ENCODE data around the gene SLC27A5.
"Not testable (repeated sequence)": the region's sequence is repeated elsewhere in the genome, so short reads cannot be mapped to it uniquely, and the experiment has no call there.

- TF ChIP-seq RAD21 (IDR thresholded peaks at IDR 0.05; ENCODE audit: low read length); POLR2A (IDR thresholded peaks at IDR 0.05; ENCODE audit: low read depth, low read length); MAZ (IDR thresholded peaks at IDR 0.05; ENCODE audit: borderline replicate concordance, low read depth, low read length); RFX5 (IDR thresholded peaks at IDR 0.05; ENCODE audit: low read depth, low read length); MXI1 (IDR thresholded peaks at IDR 0.05; ENCODE audit: borderline replicate concordance, low read depth, low read length); RCOR1 (IDR thresholded peaks at IDR 0.05; ENCODE audit: insufficient replicate concordance, low read length); BHLHE40 (IDR thresholded peaks at IDR 0.05; ENCODE audit: low read depth, low read length); SMC3 (IDR thresholded peaks at IDR 0.05; ENCODE audit: low read depth, low read length); CEBPB (IDR thresholded peaks at IDR 0.05; ENCODE audit: low read depth, low read length); NFE2L2 (IDR thresholded peaks at IDR 0.05; ENCODE audit: low read depth, low read length); FOS (IDR thresholded peaks at IDR 0.05; ENCODE audit: low read depth, low read length): not testable (repeated sequence)
- TF ChIP-seq, protein P1, sequence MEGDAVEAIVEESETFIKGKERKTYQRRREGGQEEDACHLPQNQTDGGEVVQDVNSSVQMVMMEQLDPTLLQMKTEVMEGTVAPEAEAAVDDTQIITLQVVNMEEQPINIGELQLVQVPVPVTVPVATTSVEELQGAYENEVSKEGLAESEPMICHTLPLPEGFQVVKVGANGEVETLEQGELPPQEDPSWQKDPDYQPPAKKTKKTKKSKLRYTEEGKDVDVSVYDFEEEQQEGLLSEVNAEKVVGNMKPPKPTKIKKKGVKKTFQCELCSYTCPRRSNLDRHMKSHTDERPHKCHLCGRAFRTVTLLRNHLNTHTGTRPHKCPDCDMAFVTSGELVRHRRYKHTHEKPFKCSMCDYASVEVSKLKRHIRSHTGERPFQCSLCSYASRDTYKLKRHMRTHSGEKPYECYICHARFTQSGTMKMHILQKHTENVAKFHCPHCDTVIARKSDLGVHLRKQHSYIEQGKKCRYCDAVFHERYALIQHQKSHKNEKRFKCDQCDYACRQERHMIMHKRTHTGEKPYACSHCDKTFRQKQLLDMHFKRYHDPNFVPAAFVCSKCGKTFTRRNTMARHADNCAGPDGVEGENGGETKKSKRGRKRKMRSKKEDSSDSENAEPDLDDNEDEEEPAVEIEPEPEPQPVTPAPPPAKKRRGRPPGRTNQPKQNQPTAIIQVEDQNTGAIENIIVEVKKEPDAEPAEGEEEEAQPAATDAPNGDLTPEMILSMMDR (conservative IDR thresholded peaks at IDR 0.05; ENCODE audit: low read depth, low read length): not testable (repeated sequence)
Measured at GRCh38 chr19:58484349-58484748, 27.4 kb downstream of the SLC27A5 start.
